Smooth muscle cell of trachea (primary cell): ENCODE data around the gene GNB1L. TPM values are rescaled to one million over a fixed set of nuclear protein-coding genes. Genes with fewer than 3 reads are reported as not detected.

Experiments
- total RNA-seq: library from RNA; depleted of rRNA; stranded (reverse); fragments of >200 nt; gene quantifications from 2 replicates; pipeline ENCODE4 v1.2.1, GENCODE V29; 2014

GNB1L gene, protein sequence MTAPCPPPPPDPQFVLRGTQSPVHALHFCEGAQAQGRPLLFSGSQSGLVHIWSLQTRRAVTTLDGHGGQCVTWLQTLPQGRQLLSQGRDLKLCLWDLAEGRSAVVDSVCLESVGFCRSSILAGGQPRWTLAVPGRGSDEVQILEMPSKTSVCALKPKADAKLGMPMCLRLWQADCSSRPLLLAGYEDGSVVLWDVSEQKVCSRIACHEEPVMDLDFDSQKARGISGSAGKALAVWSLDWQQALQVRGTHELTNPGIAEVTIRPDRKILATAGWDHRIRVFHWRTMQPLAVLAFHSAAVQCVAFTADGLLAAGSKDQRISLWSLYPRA
- total RNA-seq: 7.1 and 7.9 TPM in 2 replicates

DNA sequence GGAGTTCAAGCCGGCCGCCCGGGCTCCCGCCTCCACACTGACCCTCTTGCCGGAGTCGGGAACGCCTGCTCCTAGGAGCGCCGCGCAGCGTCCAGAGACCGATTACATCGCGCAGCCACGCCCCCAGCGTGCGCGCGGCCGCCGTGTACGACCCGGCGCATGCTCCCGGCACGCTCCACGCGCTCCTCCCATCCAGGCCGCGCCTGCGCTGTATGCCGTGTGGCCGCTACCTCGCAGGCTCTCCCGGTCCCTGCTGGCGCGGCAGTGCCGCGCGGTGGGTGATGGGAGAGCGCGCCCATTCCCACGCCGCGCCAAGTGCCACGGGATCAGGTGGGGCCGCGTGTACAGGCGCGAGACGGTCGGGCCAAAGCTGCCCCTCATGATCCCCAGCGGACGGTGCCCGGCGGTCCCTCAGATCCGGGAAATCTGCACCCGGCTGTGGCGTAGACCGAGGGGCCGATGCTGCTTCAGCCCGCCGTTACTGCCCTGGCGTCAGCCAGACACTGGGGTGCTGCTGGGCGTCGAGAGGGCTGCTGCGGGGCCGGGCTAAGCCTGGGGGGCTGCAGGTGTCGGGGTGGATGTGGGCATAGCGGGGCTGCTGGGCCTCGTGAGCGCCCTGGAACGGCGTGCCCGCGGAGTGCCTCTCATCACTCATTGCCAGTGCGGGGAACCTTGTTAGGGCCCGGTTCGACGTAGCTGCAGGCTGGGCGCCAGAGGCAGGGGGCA lies at the start of gene GNB1L, which contains the start of gene RTL10:
Gene GNB1L, minus strand, starts transcription at position 97 of the 726 bp plus-strand sequence. CDS start 33,519 bp downstream, outside the sequence.
Gene RTL10, minus strand, starts transcription at position 97 of the 726 bp plus-strand sequence. CDS start 2,613 bp downstream, outside the sequence.

DNA sequence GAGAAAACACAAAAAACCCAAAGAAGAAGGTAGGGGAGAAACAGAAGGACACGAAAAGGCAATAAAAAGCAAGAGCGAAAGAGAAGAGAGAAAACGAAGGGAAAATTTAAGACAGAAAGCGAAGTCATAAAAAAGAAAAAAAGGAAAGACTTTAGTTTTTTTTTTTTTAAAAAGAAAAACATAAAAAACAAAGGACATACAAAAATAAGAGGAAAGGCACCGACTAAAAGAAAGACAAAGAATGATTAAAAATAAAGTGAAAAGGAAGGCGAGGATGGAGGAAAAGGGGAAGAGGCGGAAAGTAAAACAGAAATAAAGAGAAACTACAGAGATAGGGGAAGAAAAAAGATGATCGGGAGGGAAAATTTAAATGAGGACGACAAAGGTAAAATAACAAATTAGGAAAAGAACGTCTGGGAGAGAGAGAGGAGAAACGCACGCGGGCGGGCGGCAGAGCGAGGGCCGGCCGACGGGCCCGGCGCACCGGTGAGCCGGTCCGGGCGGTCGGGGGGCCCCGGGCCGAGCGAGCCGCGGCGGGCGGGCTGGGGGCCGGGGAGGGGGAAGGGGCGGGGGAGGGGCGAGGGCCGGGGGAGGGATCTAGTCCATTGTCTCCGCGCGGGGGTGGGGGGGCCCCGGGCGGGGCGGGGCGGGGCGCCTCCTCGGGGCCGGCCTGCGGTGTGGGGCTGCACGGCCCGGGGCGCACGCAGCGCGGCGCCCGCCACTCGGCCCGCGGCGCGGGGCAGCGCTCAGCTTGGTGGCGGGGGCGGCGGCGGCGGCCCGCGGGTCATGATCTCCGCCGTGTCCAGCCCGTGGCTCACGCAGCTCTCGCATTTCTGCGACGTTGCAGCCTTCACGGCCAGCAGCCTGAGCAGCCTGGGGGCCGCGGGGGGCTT lies 94.4 kb downstream of the GNB1L start, which contains the start of gene TBX1:
Gene TBX1, plus strand, starts transcription at position 721 of the 893 bp plus-strand sequence. Its CDS starts 66 bp downstream, at position 787.

Other genes starting within 250 kb of the GNB1L start
- gene SEPTIN5, start 140.4 kb downstream of the GNB1L start, total RNA-seq: 9.6 and 39.7 TPM in 2 replicates
- 0.73 and 6.6 TPM in 2 replicates for gene GP1BB, start 131.3 kb downstream of the GNB1L start, total RNA-seq
- 0.17 and 0.44 TPM in 2 replicates for gene TBX1, start 94.1 kb downstream of the GNB1L start, total RNA-seq
- gene RTL10, start within 50 bp of the GNB1L start, total RNA-seq: 6.8 and 10.1 TPM in 2 replicates
- 194 and 410 TPM in 2 replicates for gene COMT, start 86.9 kb upstream of the GNB1L start, total RNA-seq
- 16.5 and 28.5 TPM in 2 replicates for gene TXNRD2, start 86.9 kb upstream of the GNB1L start, total RNA-seq
- gene ARVCF, start 161.9 kb upstream of the GNB1L start, total RNA-seq: 10.3 and 16.4 TPM in 2 replicates
- gene TANGO2, start 166.2 kb upstream of the GNB1L start, total RNA-seq: 42.6 and 62.0 TPM in 2 replicates
- gene DGCR8, start 225.4 kb upstream of the GNB1L start, total RNA-seq: 19.5 and 23.3 TPM in 2 replicates